ENCODE data around the gene SERPINA9. TPM values are rescaled to one million over a fixed set of nuclear protein-coding genes. Genes with fewer than 3 reads are reported as not detected.

Gene SERPINA9
- total RNA-seq, 4 donors from 2014 or later = not detected

DNA sequence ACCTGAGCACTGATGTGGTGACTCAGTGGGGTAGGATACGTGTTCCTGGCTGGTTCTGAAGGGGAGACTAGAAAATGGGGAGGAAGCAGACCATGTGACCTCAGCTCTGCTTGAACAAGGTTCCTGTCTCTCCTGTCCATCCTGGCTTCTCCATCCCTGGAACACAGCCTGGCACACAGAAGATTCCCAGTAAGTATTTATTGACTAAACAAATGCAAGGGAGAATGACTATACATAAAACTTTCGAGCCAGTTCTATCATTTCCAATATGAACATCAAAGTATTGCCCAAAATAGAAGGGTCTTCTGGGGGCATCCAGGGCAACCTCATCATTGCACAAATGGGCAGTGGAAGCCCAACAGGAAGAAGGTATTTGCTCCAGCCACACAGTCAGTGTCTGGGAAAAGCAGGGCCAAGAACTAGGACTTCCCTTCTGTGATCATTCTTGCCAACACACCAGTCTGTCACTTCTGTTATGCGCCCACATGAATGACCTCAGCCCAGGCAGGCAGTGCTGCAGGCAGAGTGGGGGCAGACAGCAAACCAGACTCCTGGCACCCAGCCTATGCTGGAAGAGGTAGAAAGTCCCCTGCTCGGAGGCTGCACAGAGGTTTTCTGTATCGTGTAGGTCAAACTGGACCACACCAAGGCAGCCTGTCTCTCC lies 5.6 kb upstream of the SERPINA9 start:
- H3K4me1 ChIP-seq = peaks cover 4 to 8% (median 8%) of the 10 kb centered on the region in 4 donors
- H3K27ac ChIP-seq (replicated peaks in 1 of 4) = no peak overlapping the region
- H3K36me3 ChIP-seq = no peaks in the 10 kb centered on the region
- DNase-seq (ENCODE audit: extremely low spot score) = no peak
- no peak overlapping the region for H3K4me3 ChIP-seq
- peaks cover 0 to 36% (median 21%) of the 10 kb centered on the region in 4 donors for H3K9me3 ChIP-seq
- WGBS = 72% methylated on average over 5 of the region's 5 CpGs
- intact Hi-C loops (cut with DNase I) = loop anchor here (10.0 kb wide), 1 partner anchor 127 kb away; no protein-coding TSS in a partner anchor
- H3K27me3 ChIP-seq = peaks cover 0 to 22% (median 0%) of the 10 kb centered on the region in 4 donors
- TF ChIP-seq POLR2AphosphoS5 (IDR thresholded peaks at IDR 0.05) (no peak), CTCF (IDR thresholded peaks at IDR 0.05) (no peak)

GRCh38 chr14:94480809-94481208 lies 4.8 kb upstream of the SERPINA9 start:
- TF ChIP-seq EP300 (IDR thresholded peaks at IDR 0.05) (no peak), POLR2A (IDR thresholded peaks at IDR 0.05; ENCODE audit: low read depth) (no peak), CTCF (IDR thresholded peaks at IDR 0.05) (no peak), POLR2AphosphoS5 (IDR thresholded peaks at IDR 0.05) (no peak)
- peaks cover 0 to under 1% (median under 1%) of the 10 kb centered on the region in 4 donors for H3K4me1 ChIP-seq
- H3K4me3 ChIP-seq = no peak overlapping the region
- H3K27ac ChIP-seq (replicated peaks in 1 of 4) = no peak overlapping the region
- WGBS = 15% methylated on average over 2 of the region's 2 CpGs
- H3K9me3 ChIP-seq = peaks cover 0 to 36% (median 21%) of the 10 kb centered on the region in 4 donors
- no peak for DNase-seq (ENCODE audit: extremely low spot score)
- intact Hi-C loops (cut with DNase I) = loop anchor here (10.0 kb wide), 1 partner anchor 126 kb away; no protein-coding TSS in a partner anchor
- peaks cover 0 to 14% (median 0%) of the 10 kb centered on the region in 4 donors for H3K27me3 ChIP-seq
- no peaks in the 10 kb centered on the region for H3K36me3 ChIP-seq

- intact Hi-C loops (cut with DNase I) = no loop called here
- peaks cover 0 to 8% (median 0%) of the 10 kb centered on the region in 4 donors for H3K27me3 ChIP-seq
- TF ChIP-seq CTCF (IDR thresholded peaks at IDR 0.05) (no peak), POLR2AphosphoS5 (IDR thresholded peaks at IDR 0.05) (no peak), EP300 (IDR thresholded peaks at IDR 0.05) (no peak), POLR2A (IDR thresholded peaks at IDR 0.05; ENCODE audit: low read depth) (no peak)
- H3K27ac ChIP-seq (replicated peaks in 1 of 4) = no peak overlapping the region
- H3K4me1 ChIP-seq = no peaks in the 10 kb centered on the region
- H3K9me3 ChIP-seq = peaks cover 0 to 36% (median 21%) of the 10 kb centered on the region in 4 donors
- H3K36me3 ChIP-seq = no peaks in the 10 kb centered on the region
- no peak for DNase-seq (ENCODE audit: extremely low spot score)
- no peak overlapping the region for H3K4me3 ChIP-seq
Measured at GRCh38 chr14:94478420-94478819, 2.4 kb upstream of the SERPINA9 start.

DNA sequence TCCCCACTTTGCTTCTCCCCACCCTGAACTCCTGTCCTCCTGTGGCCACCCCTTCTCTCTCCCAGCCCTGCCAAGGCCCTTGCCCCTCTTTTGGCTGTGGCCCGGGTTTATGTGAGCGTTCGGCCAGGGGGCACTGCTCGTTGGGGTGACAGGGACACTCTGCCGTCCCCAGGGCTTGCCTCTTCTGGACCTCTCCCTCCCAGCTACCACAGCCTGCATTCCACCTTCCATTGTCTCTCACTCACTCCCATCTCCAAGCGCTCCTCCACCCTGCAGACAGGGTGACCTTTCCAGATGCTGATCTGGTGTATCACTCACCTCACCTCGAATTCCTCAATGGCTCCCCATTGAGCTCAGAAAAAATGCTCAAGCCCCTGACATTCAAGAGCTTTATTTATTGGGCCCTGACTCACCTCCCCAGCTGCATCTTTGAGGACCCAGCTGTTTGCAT lies 1.4 kb downstream of the SERPINA9 start:
- peaks cover 0 to 12% (median 0%) of the 10 kb centered on the region in 4 donors for H3K27me3 ChIP-seq
- no peak overlapping the region for H3K4me3 ChIP-seq
- no peak overlapping the region for H3K27ac ChIP-seq (replicated peaks in 1 of 4)
- intact Hi-C loops (cut with DNase I) = no loop called here
- TF ChIP-seq POLR2A (IDR thresholded peaks at IDR 0.05; ENCODE audit: low read depth) = no peak
- TF ChIP-seq CTCF (IDR thresholded peaks at IDR 0.05) = no peak
- no peak for TF ChIP-seq EP300 (IDR thresholded peaks at IDR 0.05)
- TF ChIP-seq POLR2AphosphoS5 (IDR thresholded peaks at IDR 0.05) = no peak
- no peaks in the 10 kb centered on the region for H3K36me3 ChIP-seq
- DNase-seq (ENCODE audit: extremely low spot score) = no peak
- H3K4me1 ChIP-seq = no peaks in the 10 kb centered on the region
- 84% methylated on average over 7 of the region's 7 CpGs for WGBS
- peaks cover 0 to 29% (median 20%) of the 10 kb centered on the region in 4 donors for H3K9me3 ChIP-seq

All from esophagus muscularis mucosa (tissue), 4 donors.